GM12864 (cell line): ENCODE measurements around the gene CDH23.

Experiments
- DNase-seq: peaks from one replicate; pipeline ENCODE4 v3.0.0-alpha.2; 2011; ENCODE audit warnings: low read depth
- H3K4me3 ChIP-seq: 2 replicates; pipeline ENCODE4 v1.5.1; 2011; ENCODE audit warnings: mild to moderate bottlenecking, low read depth, low read length, control low read depth
- TF ChIP-seq, protein P1 (sequence below): IDR thresholded peaks from 2 replicates; pipeline ENCODE4 v1.5.1; 2011; ENCODE audit warnings: low read depth, mild to moderate bottlenecking, moderate library complexity, low read length, control low read depth, inconsistent platforms; ENCODE audit errors: missing control alignments

CDH23 gene

DNA sequence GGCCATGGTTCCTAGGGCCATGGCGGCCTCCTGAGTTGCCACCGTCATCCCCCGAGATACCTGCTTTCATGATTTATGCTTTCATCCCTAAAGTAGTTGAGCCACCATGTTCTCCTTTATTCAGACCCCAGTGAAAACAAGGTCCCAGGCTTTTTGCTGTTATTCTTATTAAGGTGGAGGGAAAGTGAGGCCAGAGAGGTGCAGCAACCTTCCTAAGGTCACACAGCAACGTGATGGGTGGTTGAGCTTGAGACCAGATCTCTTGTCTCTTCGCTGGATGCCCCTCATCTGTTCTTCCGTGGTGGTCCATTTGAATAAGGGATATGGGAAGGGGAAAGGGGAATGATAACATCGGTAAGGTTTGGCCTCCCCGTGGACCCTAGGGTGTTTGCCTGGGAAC lies 180.6 kb downstream of the CDH23 start:
- no peak overlapping the region for H3K4me3 ChIP-seq
- TF ChIP-seq, protein P1, sequence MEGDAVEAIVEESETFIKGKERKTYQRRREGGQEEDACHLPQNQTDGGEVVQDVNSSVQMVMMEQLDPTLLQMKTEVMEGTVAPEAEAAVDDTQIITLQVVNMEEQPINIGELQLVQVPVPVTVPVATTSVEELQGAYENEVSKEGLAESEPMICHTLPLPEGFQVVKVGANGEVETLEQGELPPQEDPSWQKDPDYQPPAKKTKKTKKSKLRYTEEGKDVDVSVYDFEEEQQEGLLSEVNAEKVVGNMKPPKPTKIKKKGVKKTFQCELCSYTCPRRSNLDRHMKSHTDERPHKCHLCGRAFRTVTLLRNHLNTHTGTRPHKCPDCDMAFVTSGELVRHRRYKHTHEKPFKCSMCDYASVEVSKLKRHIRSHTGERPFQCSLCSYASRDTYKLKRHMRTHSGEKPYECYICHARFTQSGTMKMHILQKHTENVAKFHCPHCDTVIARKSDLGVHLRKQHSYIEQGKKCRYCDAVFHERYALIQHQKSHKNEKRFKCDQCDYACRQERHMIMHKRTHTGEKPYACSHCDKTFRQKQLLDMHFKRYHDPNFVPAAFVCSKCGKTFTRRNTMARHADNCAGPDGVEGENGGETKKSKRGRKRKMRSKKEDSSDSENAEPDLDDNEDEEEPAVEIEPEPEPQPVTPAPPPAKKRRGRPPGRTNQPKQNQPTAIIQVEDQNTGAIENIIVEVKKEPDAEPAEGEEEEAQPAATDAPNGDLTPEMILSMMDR = no peak
- DNase-seq = no peak

DNA sequence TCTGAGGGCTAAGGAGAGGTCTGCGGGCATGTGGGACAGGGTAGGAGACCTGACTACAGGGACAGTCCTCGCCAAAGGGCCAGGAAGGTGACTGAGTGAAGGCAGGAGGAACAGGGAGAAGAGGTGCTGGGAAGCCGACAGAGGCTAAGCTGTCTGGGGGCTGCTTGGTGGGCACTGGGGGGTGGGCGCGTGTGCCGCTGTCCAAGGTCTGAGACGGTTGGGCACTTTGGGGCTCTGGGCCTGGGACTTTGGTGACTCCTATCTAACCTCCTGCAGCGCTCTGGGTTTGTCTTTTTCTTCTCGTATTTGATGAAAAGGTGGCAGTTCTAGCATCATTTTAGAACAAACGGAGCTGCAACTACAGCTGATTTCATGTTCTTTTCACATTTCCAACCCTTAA lies 181.3 kb downstream of the CDH23 start:
- no peak overlapping the region for H3K4me3 ChIP-seq
- DNase-seq = no peak
- TF ChIP-seq, protein P1 = no peak

DNA sequence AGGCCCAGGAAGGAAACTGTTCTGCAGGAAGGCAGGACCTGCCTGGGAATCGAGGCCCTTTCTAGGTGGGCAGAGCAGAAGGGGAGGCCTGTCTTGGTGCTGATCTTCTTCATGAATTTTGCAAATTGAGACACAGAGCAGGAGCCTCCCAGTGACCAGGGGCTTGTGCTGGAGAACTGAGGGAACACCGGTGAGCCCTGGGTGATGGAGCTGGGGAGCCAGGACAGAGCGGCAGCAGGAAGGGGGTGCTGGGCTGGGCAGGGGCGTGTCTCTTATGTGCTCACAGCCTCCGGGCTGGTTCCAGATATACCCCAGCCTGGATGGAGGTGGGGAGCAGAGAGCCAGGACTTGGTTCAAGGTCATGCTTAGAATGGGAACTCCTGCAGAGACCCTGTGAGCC lies 182.9 kb downstream of the CDH23 start:
- TF ChIP-seq, protein P1 = no peak
- no peak overlapping the region for H3K4me3 ChIP-seq
- no peak for DNase-seq

DNA sequence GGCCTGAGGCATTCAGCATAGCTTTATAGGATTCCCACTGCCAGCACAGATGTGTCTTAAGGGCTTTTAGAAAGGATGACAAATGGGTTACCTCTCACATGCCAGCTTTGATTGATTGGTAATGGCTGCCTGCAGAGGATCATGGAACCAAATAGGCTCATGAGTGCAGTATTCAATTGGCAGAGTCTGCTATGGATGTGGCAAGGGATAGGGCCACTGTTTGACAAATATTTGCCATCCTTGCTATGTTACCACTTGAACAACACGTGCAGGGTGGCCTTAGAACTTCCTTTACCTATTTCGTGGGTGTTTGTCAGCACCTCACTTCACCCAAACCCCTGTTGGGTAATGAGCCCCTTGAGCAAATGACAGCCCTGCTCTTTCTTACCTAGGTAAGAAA lies 183.7 kb downstream of the CDH23 start:
- DNase-seq = no peak
- no peak overlapping the region for H3K4me3 ChIP-seq
- TF ChIP-seq, protein P1 = no peak

DNA sequence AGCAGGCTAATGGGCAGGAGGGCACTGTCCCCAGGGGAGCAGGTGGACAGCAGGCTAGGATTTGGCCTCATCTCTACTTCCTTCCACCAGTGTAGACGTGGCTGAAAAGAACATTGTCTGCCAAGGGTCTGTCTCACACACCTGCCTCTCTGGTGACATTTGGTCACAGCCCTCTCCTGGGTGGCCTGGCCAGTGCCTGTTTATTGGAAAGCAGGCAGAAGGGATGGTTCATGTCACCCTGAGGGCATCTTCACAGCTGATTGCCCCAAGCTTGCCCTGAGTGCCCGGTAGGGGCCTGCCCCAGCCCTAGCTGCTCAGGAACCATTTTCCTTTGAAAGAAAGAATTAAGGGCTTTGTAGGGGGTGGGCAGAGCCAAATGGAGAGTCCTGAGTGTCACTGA lies 184.2 kb downstream of the CDH23 start:
- DNase-seq = no peak
- TF ChIP-seq, protein P1 = no peak

DNA sequence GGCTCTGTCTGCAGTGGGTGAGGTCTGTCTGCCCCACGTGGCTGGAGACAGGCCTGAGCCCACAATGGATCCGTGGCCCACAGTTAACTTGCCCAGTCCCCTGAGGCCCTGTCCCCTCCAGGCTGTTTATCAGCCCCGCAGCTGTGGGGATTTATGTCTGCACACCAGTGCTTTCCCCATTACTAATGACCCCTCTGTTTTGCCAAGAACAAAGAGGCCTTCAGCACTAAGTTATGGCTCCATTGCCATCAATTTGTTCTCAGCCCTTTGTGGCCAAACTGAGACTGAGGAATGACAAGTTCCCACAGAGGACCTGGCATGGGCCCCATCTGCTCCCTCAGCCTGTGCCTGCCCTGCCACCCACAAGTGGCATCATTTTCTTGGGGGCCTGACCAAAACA lies 184.7 kb downstream of the CDH23 start:
- no peak for DNase-seq
- TF ChIP-seq, protein P1 = no peak
- H3K4me3 ChIP-seq = no peak overlapping the region

More for the DNA sequence above, 184.2 kb downstream of the CDH23 start:
- H3K4me3 ChIP-seq = no peak overlapping the region

DNA sequence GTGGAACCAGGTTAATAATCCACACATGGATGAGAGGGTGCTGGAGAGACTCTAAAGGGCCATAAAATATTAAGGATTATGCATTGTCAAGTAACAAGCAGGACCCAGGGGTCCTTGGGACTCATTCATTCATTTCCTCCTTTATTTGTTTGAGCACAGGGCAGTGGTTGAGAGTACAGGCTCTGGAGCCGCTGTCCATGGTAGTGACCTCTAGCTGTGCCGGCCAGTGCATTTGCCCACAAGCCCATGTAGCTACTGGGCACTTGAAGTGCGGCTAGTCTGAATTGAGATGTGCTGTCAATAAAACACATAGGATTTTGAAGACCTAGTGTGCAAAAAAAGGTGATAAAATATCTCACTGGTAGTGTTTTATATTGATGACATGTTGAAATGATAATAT lies 185.3 kb downstream of the CDH23 start:
- no peak overlapping the region for H3K4me3 ChIP-seq
- TF ChIP-seq, protein P1 = no peak
- no peak for DNase-seq
